ENCODE data around the gene CNTN2. TPM values are rescaled to one million over a fixed set of nuclear protein-coding genes. Genes with fewer than 3 reads are reported as not detected.

Gene CNTN2
- total RNA-seq, 1 donor from 2014 or later: 4.1 TPM

DNA sequence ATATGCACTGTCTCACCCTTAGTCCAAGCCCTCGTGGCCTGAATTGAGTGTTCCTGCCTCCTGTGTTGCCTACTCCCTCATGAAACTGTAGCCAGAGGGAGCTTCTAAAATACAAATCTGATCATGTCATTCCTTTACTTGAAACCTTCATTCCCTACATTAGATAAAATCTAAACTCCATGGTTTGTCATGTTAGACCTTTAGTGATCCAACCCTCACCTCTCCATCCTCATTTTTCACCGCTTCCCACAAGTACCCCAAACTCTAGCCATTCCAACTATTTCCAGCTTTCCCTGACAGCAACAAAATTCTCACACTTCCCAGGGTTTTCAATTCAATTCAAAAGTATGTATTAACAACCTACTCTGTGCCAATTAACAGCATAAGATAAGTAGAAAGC lies 18.3 kb upstream of the CNTN2 start:
- DNase-seq (ENCODE audit: low spot score): no peak

DNA sequence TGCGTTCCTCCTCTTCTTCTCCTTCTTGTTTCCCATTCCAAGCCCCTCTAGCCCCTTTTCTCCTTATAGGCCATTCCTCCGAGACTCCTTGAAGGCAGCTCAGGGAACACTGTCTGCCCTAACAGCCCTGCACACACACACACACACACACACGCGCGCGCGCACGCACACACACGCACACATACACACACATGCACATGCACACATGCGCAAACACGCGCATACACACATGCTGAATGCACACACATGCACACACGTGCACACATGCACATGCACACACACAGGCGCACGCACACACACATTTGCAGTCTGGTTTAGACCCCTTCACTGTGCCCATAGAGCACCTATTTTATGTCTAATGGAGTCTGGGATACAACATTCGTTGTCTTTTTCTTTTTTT lies 17.8 kb upstream of the CNTN2 start:
- DNase-seq (ENCODE audit: low spot score): no peak

DNA sequence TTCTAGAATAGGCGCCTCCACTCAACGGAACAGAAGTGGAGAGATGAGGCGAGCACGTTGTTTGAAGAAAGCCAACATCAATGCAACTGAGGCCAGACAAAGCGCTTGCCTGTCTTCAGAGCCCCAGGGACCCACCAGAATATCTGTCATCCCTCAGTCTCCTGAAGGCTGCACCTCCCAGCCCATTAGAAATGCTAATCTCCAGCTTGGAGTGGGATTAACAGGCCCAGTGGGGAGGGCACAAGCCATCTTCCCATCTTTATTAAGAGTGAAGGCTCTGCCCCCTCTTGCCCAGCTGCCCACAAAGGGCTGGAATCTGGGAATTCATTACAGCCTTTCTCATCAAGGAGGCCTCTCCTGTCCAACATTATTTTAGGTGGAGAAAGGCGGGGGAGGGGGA lies 16.8 kb upstream of the CNTN2 start:
- DNase-seq (ENCODE audit: low spot score): no peak

GRCh38 chr1:205028390-205028789 lies 14.6 kb upstream of the CNTN2 start:
- no peak for DNase-seq (ENCODE audit: low spot score)

DNA sequence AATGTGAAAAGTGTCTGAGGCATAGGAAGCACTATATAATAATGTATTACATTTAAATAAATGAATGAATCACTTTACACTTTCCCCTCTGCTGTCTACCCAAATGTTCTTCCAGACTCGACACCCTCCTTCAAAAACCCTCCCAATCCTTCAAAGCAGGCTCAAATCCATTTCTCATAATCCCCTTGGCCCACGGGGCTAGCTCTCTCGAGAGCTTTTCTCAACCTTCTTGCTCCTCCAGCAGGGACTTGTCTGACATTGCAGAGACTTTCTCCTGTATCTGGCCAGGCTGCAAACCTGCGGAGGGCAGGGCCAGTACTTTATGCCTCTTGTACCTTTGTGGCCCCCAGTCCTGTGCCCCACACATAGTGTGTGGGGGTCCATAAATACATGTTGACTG lies 14.1 kb upstream of the CNTN2 start:
- no peak for DNase-seq (ENCODE audit: low spot score)

DNA sequence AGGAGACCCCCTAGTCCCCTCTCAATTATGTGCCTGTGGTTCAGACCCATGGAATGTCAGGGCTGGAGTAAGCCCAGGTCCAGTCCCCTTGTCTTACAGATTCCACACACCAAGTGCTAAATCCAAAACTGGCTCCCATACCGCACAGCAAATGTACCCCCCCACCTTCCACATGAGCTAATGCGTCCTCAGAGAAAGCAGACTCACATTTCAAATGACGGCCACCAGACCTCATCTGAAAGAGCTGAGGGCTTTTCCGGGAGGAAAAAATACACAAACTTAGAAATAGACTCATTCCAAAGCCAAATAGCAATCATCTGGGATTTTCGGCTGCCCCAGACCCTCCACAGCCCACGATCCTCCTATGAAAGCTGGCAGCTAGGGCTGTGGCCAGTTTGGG lies 12.8 kb upstream of the CNTN2 start:
- no peak for DNase-seq (ENCODE audit: low spot score)

DNA sequence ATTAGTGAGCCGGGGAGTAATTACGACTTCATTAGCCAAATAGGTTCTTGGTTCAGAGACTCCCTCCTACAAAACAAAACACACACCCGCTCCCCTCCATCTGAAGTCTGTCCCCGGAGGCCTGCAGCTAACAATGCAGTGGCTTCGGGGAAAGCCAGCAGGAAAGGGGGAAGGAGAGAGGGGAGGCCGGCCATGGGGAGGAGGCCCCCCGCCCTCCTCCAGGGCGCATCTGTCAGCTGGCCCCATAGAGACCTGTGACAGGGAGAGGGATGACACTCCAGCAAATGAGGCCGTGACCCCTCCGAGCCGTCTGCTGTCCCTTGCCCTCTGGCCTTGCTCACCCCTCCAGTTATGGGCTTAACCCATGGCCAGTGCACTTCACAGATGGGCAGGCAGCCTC lies 12.1 kb upstream of the CNTN2 start:
- DNase-seq (ENCODE audit: low spot score): no peak

DNA sequence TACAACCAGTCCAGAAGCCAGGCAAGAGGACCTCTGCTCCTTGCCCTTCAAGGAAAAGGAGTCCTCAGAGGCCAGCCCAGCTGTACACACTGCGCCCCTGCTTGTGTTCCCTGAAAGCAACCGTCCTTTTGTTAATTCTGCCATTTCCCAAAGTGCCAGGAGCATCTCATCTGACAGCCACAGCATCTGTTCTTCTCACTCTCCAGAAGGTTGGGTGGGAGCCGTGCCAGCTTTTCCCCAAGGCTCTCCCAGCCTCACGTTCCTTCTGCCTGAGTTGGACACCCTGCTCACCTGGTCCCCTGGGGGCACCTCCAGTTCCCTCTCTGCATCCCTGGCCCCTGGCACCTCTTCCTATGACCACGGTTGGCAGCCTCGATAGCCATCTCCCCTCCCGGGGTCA lies 10.5 kb upstream of the CNTN2 start:
- no peak for DNase-seq (ENCODE audit: low spot score)

DNA sequence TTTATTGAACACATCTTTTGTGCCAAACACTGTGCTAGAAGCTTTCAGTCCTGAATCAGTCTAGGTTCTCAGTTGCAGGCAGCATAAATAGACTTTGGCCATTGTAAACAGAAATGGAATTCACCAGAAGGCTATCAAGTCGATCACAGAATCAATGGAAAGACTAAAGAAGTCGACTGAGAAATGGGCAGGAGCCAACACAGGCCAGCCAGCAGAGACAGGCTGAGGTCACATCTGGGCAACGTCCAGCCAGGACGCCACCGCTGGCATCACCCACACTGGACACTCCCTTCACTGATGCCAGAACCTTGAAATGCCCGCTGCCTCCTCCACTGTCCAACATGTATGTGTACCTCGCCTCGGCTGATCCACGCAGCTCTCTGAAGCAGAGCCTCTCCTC lies 5.5 kb upstream of the CNTN2 start:
- no peak for DNase-seq (ENCODE audit: low spot score)

DNA sequence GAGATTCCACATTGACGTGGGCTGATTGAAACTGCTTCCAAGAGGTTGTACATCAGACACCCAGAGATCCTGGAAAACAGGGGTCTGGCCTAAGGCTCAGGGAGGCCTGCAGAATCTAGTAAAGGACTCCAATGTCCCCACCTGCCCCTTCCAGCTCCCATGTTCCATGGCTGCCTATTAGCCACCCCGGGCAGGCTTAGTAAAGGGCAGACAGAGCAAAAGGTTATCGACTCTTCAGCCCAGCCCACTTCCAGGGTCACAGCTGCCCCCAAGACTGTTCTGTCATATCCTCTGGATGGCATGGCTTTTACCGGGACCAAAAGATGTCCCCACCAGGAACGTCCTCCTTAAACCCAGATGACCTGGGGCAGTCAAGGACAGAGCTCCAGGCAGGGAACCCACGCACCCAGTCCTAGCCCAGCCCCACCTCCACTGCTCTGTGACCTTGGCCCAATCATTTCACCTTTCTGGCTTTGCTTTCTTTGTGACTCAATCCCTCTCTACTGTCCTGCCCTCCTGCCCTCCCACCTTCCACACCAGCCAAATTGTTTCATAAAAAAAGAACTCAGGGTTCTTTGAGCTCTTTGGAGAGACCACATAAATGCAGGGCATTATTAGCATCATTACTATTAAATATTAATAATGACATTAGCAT lies 4.8 kb upstream of the CNTN2 start:
- DNase-seq (ENCODE audit: low spot score): no peak

DNA sequence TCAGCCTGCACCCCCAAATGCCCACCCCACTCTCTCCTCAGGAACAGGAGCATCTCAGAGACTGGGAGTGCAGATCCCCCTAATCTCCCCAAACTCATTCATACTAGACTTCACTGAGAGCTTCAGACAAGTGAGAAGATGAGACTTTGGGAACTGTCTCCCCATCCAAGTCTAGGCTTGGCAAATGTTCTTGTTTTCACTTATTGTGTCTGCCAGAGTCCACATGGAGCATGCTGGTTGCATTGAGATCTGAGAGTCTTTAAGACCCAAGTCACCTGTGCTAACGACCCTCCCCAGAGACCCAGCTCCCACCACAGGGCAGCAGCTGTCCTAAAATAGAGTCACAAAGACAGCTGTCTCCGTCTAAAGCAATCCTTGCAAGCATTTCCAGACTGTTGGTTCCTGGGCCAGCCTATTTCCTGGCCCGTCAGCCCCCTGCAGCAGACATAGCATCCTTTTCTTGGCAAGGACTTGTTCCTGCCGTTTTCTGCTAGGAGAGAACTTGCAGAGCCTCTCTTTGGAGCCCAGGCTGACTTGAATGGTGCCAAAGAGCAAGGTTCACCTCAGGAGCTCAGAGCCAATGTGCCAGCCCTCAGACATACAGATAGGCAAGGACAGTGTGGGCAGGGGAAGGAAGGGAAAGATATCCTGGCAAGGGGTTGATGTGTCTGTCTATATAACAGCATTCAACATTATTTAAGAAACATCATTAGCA lies 1.9 kb upstream of the CNTN2 start:
- no peak for DNase-seq (ENCODE audit: low spot score)

GRCh38 chr1:205041998-205042910 lies 758 bp upstream of the CNTN2 start:
- no peak for DNase-seq (ENCODE audit: low spot score)

GRCh38 chr1:205043866-205044265 lies 854 bp downstream of the CNTN2 start:
- no peak for DNase-seq (ENCODE audit: low spot score)

DNA sequence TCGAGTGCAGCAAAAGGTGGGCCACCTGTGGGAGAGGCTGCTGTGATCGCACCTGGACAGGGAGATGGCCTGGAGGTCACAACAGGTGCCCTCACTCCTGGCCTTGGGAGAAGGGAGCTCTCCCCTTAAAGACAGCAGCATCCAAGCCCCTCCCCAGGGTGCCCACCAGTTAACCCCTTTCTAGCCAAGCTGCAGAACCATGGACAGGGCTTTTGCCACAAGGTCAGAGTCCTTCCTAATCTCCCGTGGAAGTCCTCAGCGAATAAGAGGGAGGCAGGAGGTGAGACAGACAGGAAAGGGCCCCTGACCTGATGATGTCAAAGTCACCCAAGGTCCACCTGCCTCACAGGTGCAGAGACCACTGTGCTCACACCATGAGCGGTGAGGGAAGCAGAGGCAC lies 1.7 kb downstream of the CNTN2 start:
- no peak for DNase-seq (ENCODE audit: low spot score)

DNA sequence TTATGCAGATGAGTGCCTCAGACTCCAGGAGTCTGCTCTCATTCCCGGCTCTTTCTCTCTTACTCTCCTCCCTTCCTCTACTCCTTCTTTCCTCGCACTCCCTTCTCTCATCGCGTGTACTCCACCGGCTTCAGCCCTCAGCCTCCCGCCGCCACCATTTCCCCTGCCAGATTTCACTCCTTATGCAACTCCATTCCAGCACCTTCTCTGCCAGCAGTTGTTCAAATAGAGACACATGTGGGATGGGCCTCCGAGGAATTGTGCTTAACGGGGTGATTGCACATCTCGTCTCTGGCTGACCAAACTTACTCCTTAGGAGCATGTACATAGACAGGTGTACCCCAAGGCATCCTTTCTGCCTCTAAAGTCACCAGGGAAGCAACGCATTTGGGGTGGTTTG lies 2.1 kb downstream of the CNTN2 start:
- no peak for DNase-seq (ENCODE audit: low spot score)

- no peak for DNase-seq (ENCODE audit: low spot score)
Measured at GRCh38 chr1:205046870-205047269, 3.9 kb downstream of the CNTN2 start.

DNA sequence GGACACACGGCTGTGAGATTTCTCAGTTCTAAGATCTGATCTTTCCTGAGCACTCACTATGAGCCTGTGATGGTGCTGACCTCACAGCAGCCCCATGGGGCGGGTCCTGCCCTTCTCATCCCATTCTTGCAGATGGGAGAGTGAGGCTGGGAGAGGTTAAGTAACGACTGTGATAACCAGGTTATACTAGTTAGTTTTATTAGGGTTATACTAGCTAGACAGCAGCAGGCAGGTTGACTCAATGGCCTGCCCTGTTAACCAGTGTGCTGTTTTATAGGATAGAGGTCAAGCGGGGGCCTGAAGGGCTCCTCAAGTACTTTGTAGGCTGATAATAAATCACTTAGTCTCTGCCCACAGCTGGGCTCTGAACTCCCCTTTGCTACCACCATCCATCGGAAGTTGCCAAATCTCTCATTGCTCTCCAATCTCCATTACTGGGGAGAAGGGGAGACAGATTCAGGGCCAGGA lies 4.8 kb downstream of the CNTN2 start:
- DNase-seq (ENCODE audit: low spot score): no peak

DNA sequence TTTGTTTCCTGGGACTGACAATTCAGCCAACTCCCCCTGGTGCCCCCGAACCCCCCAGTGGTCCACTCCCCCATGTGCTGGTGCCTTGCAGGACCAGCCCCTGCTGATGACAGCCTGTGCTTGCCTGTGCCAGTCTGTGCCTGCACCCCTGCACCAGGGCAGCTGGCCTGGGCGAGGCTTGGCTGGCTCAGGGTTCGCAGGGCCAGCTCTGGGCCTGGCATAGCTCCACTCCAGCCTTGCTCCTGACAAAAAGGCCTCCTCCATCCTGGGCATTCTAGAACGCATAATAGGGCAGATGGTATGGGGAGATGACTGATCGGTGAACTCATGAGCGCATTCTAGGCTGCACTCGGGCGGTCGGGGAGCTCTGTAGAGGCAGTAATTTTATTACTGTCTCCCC lies 5.4 kb downstream of the CNTN2 start:
- no peak for DNase-seq (ENCODE audit: low spot score)

GRCh38 chr1:205049479-205049878 lies 6.5 kb downstream of the CNTN2 start:
- DNase-seq (ENCODE audit: low spot score): no peak

GRCh38 chr1:205052690-205053089 lies 9.7 kb downstream of the CNTN2 start:
- DNase-seq (ENCODE audit: low spot score): no peak

DNA sequence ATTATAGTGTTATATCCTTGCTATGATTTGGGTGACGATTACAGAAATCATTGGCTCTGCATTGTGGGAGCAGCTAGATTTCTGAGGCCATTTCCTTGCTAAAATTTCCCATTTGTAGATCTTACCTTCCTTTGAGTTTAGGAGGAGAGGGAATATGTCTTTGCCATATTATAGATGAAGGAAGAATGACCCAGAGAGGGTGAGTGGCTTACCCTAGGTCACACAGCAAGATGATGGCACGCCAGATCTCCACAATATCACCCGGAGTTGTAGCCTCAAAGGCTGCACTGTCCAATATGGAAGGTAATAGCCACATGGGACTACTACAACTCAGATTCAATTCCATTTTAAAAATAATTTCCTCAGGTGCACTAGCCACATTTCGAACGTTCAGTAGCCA lies 10.3 kb downstream of the CNTN2 start:
- DNase-seq (ENCODE audit: low spot score): no peak

DNA sequence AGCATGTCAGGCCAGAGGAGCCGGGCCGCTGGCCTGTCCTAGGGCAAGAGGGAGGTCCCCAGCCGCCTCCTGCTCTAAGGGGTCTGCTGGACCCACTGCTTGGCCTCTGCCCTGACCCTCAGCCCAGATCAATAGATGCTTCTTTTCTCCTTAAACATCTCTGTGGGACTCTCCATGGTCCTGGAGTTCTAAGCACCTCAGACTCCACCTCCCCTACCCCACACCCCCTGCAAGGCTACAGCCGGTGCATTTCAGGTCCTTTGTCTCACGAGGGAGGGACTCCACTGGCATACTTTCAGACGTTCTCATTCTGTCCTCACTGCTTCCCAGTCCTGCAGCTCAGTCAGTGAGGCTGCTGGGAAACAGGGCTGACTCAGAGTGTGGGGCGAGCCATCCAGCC lies 11.0 kb downstream of the CNTN2 start:
- no peak for DNase-seq (ENCODE audit: low spot score)

Measured in umbilical cord (tissue), 2 donors.